HFF-Myc (cell line): ENCODE results near the gene GPR158.
A peak's percentile ranks its signal among the peaks of the same experiment; 100 is the strongest.

Experiments used
- DNase-seq: peaks from one replicate; pipeline ENCODE4 v3.0.0-alpha.2; 2011; ENCODE audit warnings: low read depth; ENCODE audit errors: extremely low read depth
- H3K4me3 ChIP-seq: replicated peaks from 2 replicates; pipeline ENCODE4 v1.5.1; 2011; ENCODE audit warnings: low read depth, mild to moderate bottlenecking, control low read depth, low read length
- TF ChIP-seq, protein P1 (sequence below): IDR thresholded peaks from 2 replicates; pipeline ENCODE4 v1.5.1; 2012; ENCODE audit warnings: mild to moderate bottlenecking, low read depth, low read length, control low read depth; ENCODE audit errors: missing control alignments

The GPR158 gene

GRCh38 chr10:25226775-25227682 lies 52.2 kb downstream of the GPR158 start:
- TF ChIP-seq, protein P1, sequence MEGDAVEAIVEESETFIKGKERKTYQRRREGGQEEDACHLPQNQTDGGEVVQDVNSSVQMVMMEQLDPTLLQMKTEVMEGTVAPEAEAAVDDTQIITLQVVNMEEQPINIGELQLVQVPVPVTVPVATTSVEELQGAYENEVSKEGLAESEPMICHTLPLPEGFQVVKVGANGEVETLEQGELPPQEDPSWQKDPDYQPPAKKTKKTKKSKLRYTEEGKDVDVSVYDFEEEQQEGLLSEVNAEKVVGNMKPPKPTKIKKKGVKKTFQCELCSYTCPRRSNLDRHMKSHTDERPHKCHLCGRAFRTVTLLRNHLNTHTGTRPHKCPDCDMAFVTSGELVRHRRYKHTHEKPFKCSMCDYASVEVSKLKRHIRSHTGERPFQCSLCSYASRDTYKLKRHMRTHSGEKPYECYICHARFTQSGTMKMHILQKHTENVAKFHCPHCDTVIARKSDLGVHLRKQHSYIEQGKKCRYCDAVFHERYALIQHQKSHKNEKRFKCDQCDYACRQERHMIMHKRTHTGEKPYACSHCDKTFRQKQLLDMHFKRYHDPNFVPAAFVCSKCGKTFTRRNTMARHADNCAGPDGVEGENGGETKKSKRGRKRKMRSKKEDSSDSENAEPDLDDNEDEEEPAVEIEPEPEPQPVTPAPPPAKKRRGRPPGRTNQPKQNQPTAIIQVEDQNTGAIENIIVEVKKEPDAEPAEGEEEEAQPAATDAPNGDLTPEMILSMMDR = peak; percentile 54
- no peak for DNase-seq

DNA sequence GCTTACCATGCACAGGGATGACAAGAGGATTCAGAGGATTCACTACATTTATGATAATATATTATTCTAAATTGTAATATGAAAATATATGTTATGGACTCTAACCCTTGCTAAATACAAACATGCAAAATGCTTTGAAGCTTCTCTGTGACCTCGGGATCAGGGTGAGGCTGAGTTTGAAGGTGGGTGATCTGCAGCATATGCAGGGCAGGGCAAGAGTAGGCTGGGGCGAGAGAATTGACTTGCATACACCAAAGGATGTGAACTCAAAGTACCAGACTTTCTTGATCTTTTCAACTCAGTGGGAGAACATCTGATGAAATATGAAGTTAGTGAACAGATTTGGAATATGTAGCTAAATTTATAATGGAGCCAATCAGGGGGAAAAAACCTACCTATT lies 57.0 kb downstream of the GPR158 start:
- DNase-seq = no peak
- no peak overlapping the region for H3K4me3 ChIP-seq
- TF ChIP-seq, protein P1 = no peak

More at GRCh38 chr10:25226775-25227682, 52.2 kb downstream of the GPR158 start:
- no peak overlapping the region for H3K4me3 ChIP-seq

DNA sequence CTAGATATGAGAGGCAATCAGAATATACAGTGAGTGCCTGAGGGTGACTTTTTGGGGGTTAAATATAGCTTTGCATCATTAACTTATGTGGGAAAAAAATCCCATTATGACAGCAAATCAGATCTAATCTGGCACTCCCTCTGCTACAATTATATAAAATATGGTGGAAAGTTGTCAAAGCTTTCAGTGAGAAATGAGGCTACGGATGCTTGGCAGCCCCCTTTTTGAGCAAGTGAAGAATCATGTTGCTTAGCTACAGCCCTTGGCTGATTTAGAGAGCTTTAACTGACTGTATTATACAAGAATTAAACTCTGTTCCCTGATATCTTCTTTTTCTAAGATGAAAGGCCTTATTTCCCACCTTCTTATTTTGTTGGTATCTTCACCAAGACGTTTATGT lies 57.4 kb downstream of the GPR158 start:
- TF ChIP-seq, protein P1 = no peak
- H3K4me3 ChIP-seq = no peak overlapping the region
- no peak for DNase-seq

DNA sequence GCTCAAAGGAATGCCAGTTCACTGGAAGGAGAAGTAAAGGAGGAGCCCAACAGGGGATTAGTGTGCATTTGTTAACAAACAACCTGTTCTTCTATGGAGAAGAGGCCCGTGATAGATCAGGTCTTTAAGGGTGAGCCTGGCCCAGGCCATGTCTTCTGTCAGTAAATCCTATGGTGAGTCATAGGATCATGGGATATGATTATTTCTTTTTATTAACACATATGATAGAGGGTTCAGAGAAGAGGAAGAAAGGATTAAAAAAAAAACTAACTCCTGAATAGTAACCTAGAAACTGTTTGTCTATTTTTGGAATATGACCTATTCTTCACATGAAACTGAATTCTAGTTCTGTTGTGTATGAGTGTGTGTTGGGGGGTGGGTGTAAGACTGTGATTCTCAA lies 70.4 kb downstream of the GPR158 start:
- TF ChIP-seq, protein P1 = no peak
- no peak for DNase-seq
- no peak overlapping the region for H3K4me3 ChIP-seq

- no peak for DNase-seq
- no peak overlapping the region for H3K4me3 ChIP-seq
- TF ChIP-seq, protein P1 = no peak
These were observed 82.8 kb downstream of the GPR158 start for GRCh38 chr10:25257646-25258045.

DNA sequence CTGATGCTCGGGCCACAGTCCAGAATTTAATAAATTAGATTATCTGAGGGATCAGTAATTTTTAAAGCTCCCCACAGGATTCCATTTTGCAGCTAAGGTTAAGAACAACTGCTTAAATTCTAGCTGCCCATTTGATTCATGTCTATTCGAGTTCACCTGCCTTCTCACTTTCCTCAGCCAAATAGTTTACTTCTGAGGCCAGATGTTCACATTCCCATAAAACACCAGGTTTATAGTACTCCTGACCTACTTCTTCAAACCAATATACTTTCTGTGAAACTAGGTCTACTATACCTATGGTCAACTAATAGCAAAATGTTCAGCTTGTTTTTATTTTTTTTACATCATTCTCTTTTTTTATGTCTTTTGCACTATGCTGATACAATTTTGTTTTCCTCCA lies 86.3 kb downstream of the GPR158 start:
- no peak for DNase-seq
- H3K4me3 ChIP-seq = no peak overlapping the region
- TF ChIP-seq, protein P1 = no peak
